Mesenchymal stem cell (in vitro differentiated cells and primary cell): ENCODE measurements around the gene STARD6. TPM values are rescaled to one million over a fixed set of nuclear protein-coding genes. Genes with fewer than 3 reads are reported as not detected.
A peak's percentile ranks its signal among the peaks of the same experiment; 100 is the strongest.

ENCODE experiments used
- DNase-seq: peaks from one replicate; pipeline ENCODE4 v3.0.0-alpha.2; 2013
- H2AFZ ChIP-seq: one replicate; pipeline ENCODE4 v1.6.1; 2013; ENCODE audit warnings: low read depth, mild to moderate bottlenecking, control low read depth, inconsistent platforms, low read length, moderate library complexity
- H2AK5ac ChIP-seq: 2 replicates; pipeline ENCODE4 v1.6.1; 2013; ENCODE audit warnings: low read length, moderate library complexity, mild to moderate bottlenecking, inconsistent platforms; ENCODE audit not compliant: severe bottlenecking
- H2BK120ac ChIP-seq: one replicate; pipeline ENCODE4 v1.6.1; 2013; ENCODE audit warnings: low read depth, mild to moderate bottlenecking, inconsistent platforms, low read length, moderate library complexity
- H2BK12ac ChIP-seq, 2 experiments: one replicate each; pipeline ENCODE4 v1.6.1; 2013; ENCODE audit warnings: inconsistent platforms in 2 of 2, low read length in 2 of 2, mild to moderate bottlenecking in 2 of 2, moderate library complexity in 2 of 2, control low read depth in 1 of 2
- H2BK15ac ChIP-seq: one replicate; pipeline ENCODE4 v1.6.1; 2013; ENCODE audit warnings: mild to moderate bottlenecking, low read depth, inconsistent platforms; ENCODE audit not compliant: poor library complexity, severe bottlenecking
- H2BK5ac ChIP-seq: 2 replicates; pipeline ENCODE4 v1.6.1; 2013; ENCODE audit warnings: low read depth, mild to moderate bottlenecking, low read length, control low read depth, inconsistent platforms; ENCODE audit not compliant: poor library complexity, severe bottlenecking
- H3K14ac ChIP-seq, 2 experiments: one replicate each; pipeline ENCODE4 v1.6.1; 2013; ENCODE audit warnings: inconsistent platforms in 2 of 2, low read length in 2 of 2, control low read depth in 1 of 2, mild to moderate bottlenecking in 1 of 2, moderate library complexity in 1 of 2
- H3K18ac ChIP-seq, 2 experiments: one replicate each; pipeline ENCODE4 v1.6.1; 2013; ENCODE audit warnings: inconsistent platforms in 2 of 2, low read length in 2 of 2, control low read depth in 1 of 2, low read depth in 1 of 2, mild to moderate bottlenecking in 1 of 2
- H3K23ac ChIP-seq, 2 experiments: one replicate each; pipeline ENCODE4 v1.6.1; 2013; ENCODE audit warnings: inconsistent platforms in 2 of 2, low read length in 2 of 2, mild to moderate bottlenecking in 2 of 2, moderate library complexity in 2 of 2, control low read depth in 1 of 2
- H3K27ac ChIP-seq: 2 replicates; pipeline ENCODE4 v1.5.1; 2013; ENCODE audit warnings: mild to moderate bottlenecking, moderate library complexity, low read length, control low read depth, inconsistent platforms; ENCODE audit not compliant: poor library complexity, severe bottlenecking
- H3K27me3 ChIP-seq, 2 experiments: 2 replicates each; pipeline versions ENCODE4 v1.6.1 to v1.7.0; 2013; ENCODE audit warnings: low read length in 2 of 2, mild to moderate bottlenecking in 2 of 2, moderate library complexity in 2 of 2, control low read depth in 1 of 2, inconsistent platforms in 1 of 2; ENCODE audit not compliant: control insufficient read depth in 1 of 2, insufficient read depth in 1 of 2
- H3K36me3 ChIP-seq, 2 experiments: 2 replicates each; pipeline versions ENCODE4 v1.6.1 to v1.7.0; 2013; ENCODE audit warnings: low read length in 2 of 2, control low read depth in 1 of 2, inconsistent platforms in 1 of 2, low read depth in 1 of 2, mild to moderate bottlenecking in 1 of 2; ENCODE audit not compliant: insufficient read depth in 2 of 2, control insufficient read depth in 1 of 2
- H3K4ac ChIP-seq, 2 experiments: one replicate each; pipeline ENCODE4 v1.6.1; 2013; ENCODE audit warnings: inconsistent platforms in 2 of 2, low read length in 2 of 2, mild to moderate bottlenecking in 2 of 2, moderate library complexity in 2 of 2, control low read depth in 1 of 2, low read depth in 1 of 2
- H3K4me1 ChIP-seq: 2 replicates; pipeline ENCODE4 v1.6.1; 2013; ENCODE audit warnings: low read depth, low read length, control low read depth; ENCODE audit not compliant: control insufficient read depth, insufficient read depth
- H3K4me2 ChIP-seq: 2 replicates; pipeline ENCODE4 v1.6.1; 2013; ENCODE audit warnings: low read length, mild to moderate bottlenecking, inconsistent platforms; ENCODE audit not compliant: poor library complexity, severe bottlenecking
- H3K4me3 ChIP-seq, 2 experiments: 2 replicates each; pipeline versions ENCODE4 v1.5.1 to v1.7.0; 2013; ENCODE audit warnings: low read length in 2 of 2, mild to moderate bottlenecking in 2 of 2, control low read depth in 1 of 2, low read depth in 1 of 2; ENCODE audit not compliant: insufficient read depth in 1 of 2
- H3K79me1 ChIP-seq: replicated peaks from 2 replicates; pipeline ENCODE4 v1.6.1; 2013; ENCODE audit warnings: mild to moderate bottlenecking, control low read depth, low read length, inconsistent platforms; ENCODE audit not compliant: poor library complexity, severe bottlenecking
- H3K9ac ChIP-seq: 2 replicates; pipeline ENCODE4 v1.7.0; 2013; ENCODE audit warnings: mild to moderate bottlenecking, low read length, moderate library complexity
- H3K9me3 ChIP-seq: 2 replicates; pipeline ENCODE4 v1.7.0; 2013; ENCODE audit warnings: mild to moderate bottlenecking, low read length; ENCODE audit not compliant: control insufficient read depth
- H4K8ac ChIP-seq: one replicate; pipeline ENCODE4 v1.6.1; 2013; ENCODE audit warnings: inconsistent platforms, mild to moderate bottlenecking, low read length, moderate library complexity
- H4K91ac ChIP-seq: one replicate; pipeline ENCODE4 v1.6.1; 2013; ENCODE audit warnings: mild to moderate bottlenecking, low read length, inconsistent platforms
- WGBS: methylation state at CpG from one replicate; pipeline ENCODE4 v1.1.7; 2013; ENCODE audit warnings: mixed read lengths; 5-methylcytosine and 5-hydroxymethylcytosine counted together
- small RNA-seq: library from polyadenylated mRNA; stranded (forward); fragments of <200 nt; extraction: miRNeasy Mini kit (QIAGEN cat#:217004); gene quantifications from one replicate; pipeline ENCODE3, GENCODE V24; 2013; ENCODE audit warnings: low read depth

STARD6 gene

GRCh38 chr18:54279477-54280219 is 78.0 kb downstream of the STARD6 start:
- 96% methylated on average over 2 of the region's 5 CpGs for WGBS
- peaks cover 5% of the 10 kb centered on the region for H3K79me1 ChIP-seq
- H2BK12ac ChIP-seq: no peak overlapping the region
- no peaks in the 10 kb centered on the region for H3K9me3 ChIP-seq
- H2BK15ac ChIP-seq: no peak overlapping the region
- H3K27me3 ChIP-seq: no peaks in the 10 kb centered on the region
- no peak overlapping the region for H4K91ac ChIP-seq
- H3K14ac ChIP-seq: no peak overlapping the region
- H2AK5ac ChIP-seq: no peak overlapping the region
- H3K9ac ChIP-seq: no peak overlapping the region
- H3K36me3 ChIP-seq: peaks cover 6 to 89% of the 10 kb centered on the region in 2 experiments
- no peak overlapping the region for H3K18ac ChIP-seq
- no peak overlapping the region for H3K23ac ChIP-seq
- H3K4me2 ChIP-seq: no peak overlapping the region
- H4K8ac ChIP-seq: no peak overlapping the region
- no peak overlapping the region for H2BK120ac ChIP-seq
- H2AFZ ChIP-seq: no peak overlapping the region
- no peak for DNase-seq
- H2BK5ac ChIP-seq: peak overlapping the region; percentile 89
- no peak overlapping the region for H3K4me3 ChIP-seq
- H3K27ac ChIP-seq: peak overlapping the region; percentile 97
- peaks cover 2% of the 10 kb centered on the region for H3K4me1 ChIP-seq
- H3K4ac ChIP-seq: no peak overlapping the region

- Histone ChIP-seq H4K91ac (no peak overlapping the region), H3K23ac (no peak overlapping the region), H3K14ac (no peak overlapping the region), H3K27me3 (no peaks in the 10 kb centered on the region), H3K4me3 (no peak overlapping the region), H3K27ac (peak overlapping the region; percentile 94), H2BK12ac (no peak overlapping the region), H2AK5ac (peak overlapping the region; percentile 64), H3K18ac (no peak overlapping the region), H3K36me3 (peaks cover 6 to 80% of the 10 kb centered on the region in 2 experiments), H2BK15ac (no peak overlapping the region), H3K79me1 (peaks cover 5% of the 10 kb centered on the region), H4K8ac (no peak overlapping the region), H3K4me1 (peaks cover 2% of the 10 kb centered on the region), H3K4me2 (no peak overlapping the region), H3K9ac (no peak overlapping the region), H2AFZ (no peak overlapping the region), H3K9me3 (no peaks in the 10 kb centered on the region), H2BK120ac (no peak overlapping the region), H3K4ac (no peak overlapping the region), H2BK5ac (no peak overlapping the region)
- WGBS: no CpG with 5 or more reads among the region's 1 CpG
- DNase-seq: no peak
Observed at GRCh38 chr18:54278615-54279014, 79.0 kb downstream of the STARD6 start.

GRCh38 chr18:54277899-54278298 is 79.8 kb downstream of the STARD6 start:
- WGBS: 97% methylated on average over 3 of the region's 3 CpGs

More at GRCh38 chr18:54277899-54278298, 79.8 kb downstream of the STARD6 start:
- Histone ChIP-seq H2BK15ac (no peak overlapping the region), H2BK120ac (no peak overlapping the region), H4K8ac (no peak overlapping the region), H3K9me3 (no peaks in the 10 kb centered on the region), H2BK5ac (no peak overlapping the region), H3K9ac (no peak overlapping the region), H3K4me2 (no peak overlapping the region), H4K91ac (no peak overlapping the region), H3K79me1 (peaks cover 5% of the 10 kb centered on the region), H3K36me3 (peaks cover 6 to 73% of the 10 kb centered on the region in 2 experiments), H3K4ac (no peak overlapping the region), H3K27me3 (no peaks in the 10 kb centered on the region), H3K27ac (peak overlapping the region; percentile 94), H3K4me1 (peaks cover 2% of the 10 kb centered on the region), H3K23ac (no peak overlapping the region), H2AFZ (no peak overlapping the region), H3K18ac (no peak overlapping the region), H3K4me3 (no peak overlapping the region), H2AK5ac (peak overlapping the region; percentile 96), H2BK12ac (no peak overlapping the region), H3K14ac (no peak overlapping the region)
- no peak for DNase-seq

Small RNAs within 50 kb of the gene (small RNA-seq; reads per million reads assigned to genes)
- gene SNRPGP2: not detected
